ELR (cell line): ENCODE data around the gene HOXB1.

Source experiments
- DNase-seq: peaks from one replicate; pipeline ENCODE4 v3.0.0-alpha.2; 2015; ENCODE audit warnings: low read depth

The HOXB1 gene

GRCh38 chr17:48567646-48568354 is 37.0 kb upstream of the HOXB1 start:
- no peak for DNase-seq

GRCh38 chr17:48567209-48567608 is 36.4 kb upstream of the HOXB1 start:
- no peak for DNase-seq

GRCh38 chr17:48566717-48567116 is 35.9 kb upstream of the HOXB1 start:
- DNase-seq: no peak

- DNase-seq: no peak
These were observed 35.3 kb upstream of the HOXB1 start for GRCh38 chr17:48565925-48566710.

GRCh38 chr17:48565022-48565554 is 34.3 kb upstream of the HOXB1 start:
- DNase-seq: no peak

- no peak for DNase-seq
These were observed 33.6 kb upstream of the HOXB1 start for GRCh38 chr17:48564188-48565021.

GRCh38 chr17:48563867-48564187 is 33.0 kb upstream of the HOXB1 start:
- no peak for DNase-seq

GRCh38 chr17:48563385-48563838 is 32.6 kb upstream of the HOXB1 start:
- DNase-seq: no peak

GRCh38 chr17:48562934-48563333 is 32.1 kb upstream of the HOXB1 start:
- no peak for DNase-seq

- peak; percentile 52 for DNase-seq
These were observed 31.3 kb upstream of the HOXB1 start for GRCh38 chr17:48561884-48562810.

- no peak for DNase-seq
These were observed 29.3 kb upstream of the HOXB1 start for GRCh38 chr17:48559840-48560817.

GRCh38 chr17:48559122-48559839 is 28.5 kb upstream of the HOXB1 start:
- DNase-seq: no peak

- no peak for DNase-seq
These were observed 28.0 kb upstream of the HOXB1 start for GRCh38 chr17:48558831-48559121.

- DNase-seq: no peak
These were observed 27.4 kb upstream of the HOXB1 start for GRCh38 chr17:48558057-48558830.

- no peak for DNase-seq
These were observed 26.0 kb upstream of the HOXB1 start for GRCh38 chr17:48556576-48557401.

GRCh38 chr17:48556229-48556575 is 25.4 kb upstream of the HOXB1 start:
- DNase-seq: no peak

- peak; percentile 81 for DNase-seq
These were observed 24.7 kb upstream of the HOXB1 start for GRCh38 chr17:48555258-48556228.
